OCI-LY3 (cell line): Measurements from ENCODE around the gene ZNF106.

Experiments used
- H2AFZ ChIP-seq: fragments of 200-600, 300-600 bp; shearing (Covaris generic); 2 replicates; pipeline ENCODE4 v1.6.0; 2014; ENCODE audit warnings: antibody characterized with exemption, low read depth, low read length
- H3K27ac ChIP-seq: fragments of 200-600, 300-600 bp; sonication (generic); 2 replicates; pipeline ENCODE4 v1.5.1; 2014; ENCODE audit warnings: mild to moderate bottlenecking, low read length, moderate library complexity, mixed read lengths
- H3K27me3 ChIP-seq: fragments of 200-600, 300-600 bp; sonication (generic); 2 replicates; pipeline ENCODE4 v1.6.1; 2014; ENCODE audit warnings: low read depth, low read length, mixed read lengths
- H3K36me3 ChIP-seq: fragments of 200-600, 300-600 bp; sonication (generic); replicated peaks from 2 replicates; pipeline ENCODE3; 2014; ENCODE audit warnings: low read depth, low read length, mixed read lengths
- H3K4me1 ChIP-seq: fragments of 300-600, 200-600 bp; sonication (generic); 2 replicates; pipeline ENCODE4 v1.6.1; 2014; ENCODE audit warnings: low read length, mixed read lengths
- H3K4me2 ChIP-seq: fragments of 200-600, 300-600 bp; sonication (generic); 2 replicates; pipeline ENCODE4 v1.6.1; 2014; ENCODE audit warnings: low read length, mixed read lengths
- H3K4me3 ChIP-seq: fragments of 300-600, 200-600 bp; sonication (generic); 2 replicates; pipeline ENCODE4 v1.5.1; 2014; ENCODE audit warnings: antibody characterized with exemption, mild to moderate bottlenecking, low read length, moderate library complexity
- H3K79me2 ChIP-seq: fragments of 300-600, 200-600 bp; shearing (Covaris generic); 2 replicates; pipeline ENCODE4 v1.6.1; 2014; ENCODE audit warnings: mild to moderate bottlenecking, low read length, mixed read lengths
- H3K9ac ChIP-seq: fragments of 300-600, 200-600 bp; shearing (Covaris generic); 2 replicates; pipeline ENCODE4 v1.6.0; 2014; ENCODE audit warnings: mild to moderate bottlenecking, low read length, moderate library complexity
- H3K9me3 ChIP-seq: fragments of 200-600, 300-600 bp; shearing (Covaris generic); 2 replicates; pipeline ENCODE4 v1.6.1; 2014; ENCODE audit warnings: low read length, mixed read lengths; ENCODE audit not compliant: insufficient read depth
- H4K20me1 ChIP-seq: fragments of 200-600, 300-600 bp; sonication (generic); 2 replicates; pipeline ENCODE4 v1.6.1; 2016; ENCODE audit warnings: low read length, mixed read lengths; ENCODE audit not compliant: insufficient read depth
- CTCF ChIP-seq: fragments of 200-600, 300-600 bp; sonication (generic); IDR thresholded peaks from 2 replicates; pipeline ENCODE4 v1.5.1; 2014; ENCODE audit warnings: antibody characterized with exemption, low read length, low read depth
- EZH2phosphoT487 ChIP-seq: fragments of 200-600 bp; shearing (Covaris generic); IDR thresholded peaks from 2 replicates; pipeline ENCODE4 v1.6.1; 2018; ENCODE audit warnings: antibody characterized with exemption, mixed run types, low read depth

Gene ZNF106

GRCh38 chr15:42419369-42419768, 71.6 kb downstream of the ZNF106 start:
- Histone ChIP-seq H3K27ac (no peak overlapping the region), H4K20me1 (no peaks in the 10 kb centered on the region), H3K4me1 (no peaks in the 10 kb centered on the region), H3K79me2 (no peaks in the 10 kb centered on the region), H3K9me3 (no peaks in the 10 kb centered on the region), H3K4me2 (no peak overlapping the region), H2AFZ (no peak overlapping the region), H3K27me3 (no peaks in the 10 kb centered on the region), H3K4me3 (no peak overlapping the region), H3K9ac (no peak overlapping the region), H3K36me3 (peaks cover 25% of the 10 kb centered on the region)
- TF ChIP-seq EZH2phosphoT487 (no peak), CTCF (no peak)

GRCh38 chr15:42413920-42414319, 77.0 kb downstream of the ZNF106 start:
- Histone ChIP-seq H3K4me2 (no peak overlapping the region), H3K9me3 (no peaks in the 10 kb centered on the region), H2AFZ (no peak overlapping the region), H3K9ac (no peak overlapping the region), H3K27me3 (no peaks in the 10 kb centered on the region), H3K27ac (no peak overlapping the region), H3K4me1 (no peaks in the 10 kb centered on the region), H4K20me1 (no peaks in the 10 kb centered on the region), H3K36me3 (peaks cover 19% of the 10 kb centered on the region), H3K79me2 (no peaks in the 10 kb centered on the region), H3K4me3 (no peak overlapping the region)
- TF ChIP-seq EZH2phosphoT487 (no peak), CTCF (no peak)

- Histone ChIP-seq H3K4me1 (no peaks in the 10 kb centered on the region), H3K36me3 (peaks cover 10% of the 10 kb centered on the region), H3K79me2 (no peaks in the 10 kb centered on the region), H3K9me3 (no peaks in the 10 kb centered on the region), H3K27ac (no peak overlapping the region), H3K4me2 (no peak overlapping the region), H2AFZ (no peak overlapping the region), H3K4me3 (no peak overlapping the region), H3K27me3 (no peaks in the 10 kb centered on the region), H4K20me1 (no peaks in the 10 kb centered on the region), H3K9ac (no peak overlapping the region)
- TF ChIP-seq EZH2phosphoT487 (no peak), CTCF (no peak)
These were observed 79.1 kb downstream of the ZNF106 start for GRCh38 chr15:42411884-42412283.

GRCh38 chr15:42409011-42409410, 81.9 kb downstream of the ZNF106 start:
- Histone ChIP-seq H4K20me1 (no peaks in the 10 kb centered on the region), H3K36me3 (peaks cover 6% of the 10 kb centered on the region), H3K9ac (no peak overlapping the region), H3K79me2 (no peaks in the 10 kb centered on the region), H3K4me3 (no peak overlapping the region), H2AFZ (no peak overlapping the region), H3K27me3 (no peaks in the 10 kb centered on the region), H3K4me2 (no peak overlapping the region), H3K9me3 (no peaks in the 10 kb centered on the region), H3K4me1 (no peaks in the 10 kb centered on the region), H3K27ac (no peak overlapping the region)
- TF ChIP-seq EZH2phosphoT487 = no peak
- no peak for TF ChIP-seq CTCF
